KMS-11 (cell line): ENCODE measurements around the gene CEP295NL.
"Not testable (repeated sequence)": the region's sequence is repeated elsewhere in the genome, so short reads cannot be mapped to it uniquely, and the experiment has no call there.

Experiments used
- H2AFZ ChIP-seq: fragments of 200-600 bp; sonication (generic); 2 replicates; pipeline ENCODE4 v1.6.1; 2016; ENCODE audit warnings: antibody characterized with exemption, mixed run types, low read depth
- H3K27ac ChIP-seq: fragments of 200-600 bp; sonication (generic); 2 replicates; pipeline ENCODE4 v1.6.1; 2016; ENCODE audit warnings: mild to moderate bottlenecking, mixed run types
- H3K27me3 ChIP-seq: fragments of 200-600 bp; sonication (generic); 2 replicates; pipeline ENCODE4 v1.6.1; 2017; ENCODE audit warnings: mild to moderate bottlenecking, low read depth, mixed run types, moderate library complexity; ENCODE audit not compliant: insufficient read depth
- H3K36me3 ChIP-seq: fragments of 200-600 bp; sonication (generic); 2 replicates; pipeline ENCODE4 v1.6.1; 2017; ENCODE audit warnings: mild to moderate bottlenecking, mixed run types; ENCODE audit not compliant: insufficient read depth
- H3K4me1 ChIP-seq: fragments of 200-600 bp; sonication (generic); 2 replicates; pipeline ENCODE4 v1.6.1; 2016; ENCODE audit warnings: mild to moderate bottlenecking, low read depth, mixed run types; ENCODE audit not compliant: poor library complexity, severe bottlenecking
- H3K4me2 ChIP-seq: fragments of 200-600 bp; sonication (generic); 2 replicates; pipeline ENCODE4 v1.7.0; 2016; ENCODE audit warnings: mild to moderate bottlenecking, mixed run types
- H3K4me3 ChIP-seq: fragments of 200-600 bp; sonication (generic); IDR thresholded peaks from 2 replicates; pipeline ENCODE4 v1.6.1; 2017; ENCODE audit warnings: low read depth, low read length, mixed read lengths; ENCODE audit not compliant: insufficient read depth
- H3K79me2 ChIP-seq: fragments of 200-600 bp; sonication (generic); 2 replicates; pipeline ENCODE4 v1.6.1; 2016; ENCODE audit warnings: low read depth, mixed run types; ENCODE audit not compliant: insufficient read depth
- H3K9ac ChIP-seq: fragments of 200-600 bp; sonication (generic); 2 replicates; pipeline ENCODE4 v1.6.1; 2016; ENCODE audit warnings: mild to moderate bottlenecking, mixed run types
- H4K20me1 ChIP-seq: fragments of 200-600 bp; sonication (generic); 2 replicates; pipeline ENCODE4 v1.6.1; 2016; ENCODE audit warnings: mild to moderate bottlenecking, mixed run types; ENCODE audit not compliant: insufficient read depth
- CTCF ChIP-seq: fragments of 200-600 bp; sonication (generic); conservative IDR thresholded peaks from 2 replicates; pipeline ENCODE4 v1.6.1; 2017; ENCODE audit warnings: low read depth, mild to moderate bottlenecking, antibody characterized with exemption, low read length, moderate library complexity, mixed read lengths

CEP295NL gene

DNA sequence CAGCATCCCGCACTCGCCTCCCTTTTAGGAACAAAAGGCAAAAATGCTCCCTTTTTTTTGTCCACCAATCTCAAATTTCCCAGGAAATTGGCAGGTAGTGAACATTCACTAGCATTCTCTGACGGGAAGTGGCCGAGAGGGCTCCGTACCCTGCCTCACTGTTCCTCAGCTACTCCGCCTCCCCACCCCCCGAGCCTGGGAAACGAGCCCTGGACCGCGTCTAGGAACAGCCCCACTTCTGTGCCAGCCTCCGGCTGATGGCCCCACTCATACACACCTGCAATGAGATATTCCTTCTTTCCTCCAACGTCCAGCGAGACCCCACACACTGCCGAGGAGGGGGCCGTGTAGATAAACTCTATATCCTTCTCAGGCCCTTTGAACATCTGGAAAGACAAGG is 32.4 kb downstream of the CEP295NL start:
- Histone ChIP-seq H3K36me3 (peaks cover 5% of the 10 kb centered on the region; the same call in 1 of the 2 replicates), H3K79me2 (no peaks in the 10 kb centered on the region), H3K4me3 (no peak overlapping the region), H3K27ac (no peak overlapping the region), H4K20me1 (no peaks in the 10 kb centered on the region), H3K4me2 (no peak overlapping the region), H2AFZ (no peak overlapping the region), H3K4me1 (peaks cover 8% of the 10 kb centered on the region), H3K9ac (no peak overlapping the region), H3K27me3 (no peaks in the 10 kb centered on the region)
- no peak for TF ChIP-seq CTCF

GRCh38 chr17:78868391-78868790 is 34.6 kb downstream of the CEP295NL start:
- H4K20me1 ChIP-seq = no peaks in the 10 kb centered on the region
- no peak overlapping the region for H3K27ac ChIP-seq
- peaks cover 11% of the 10 kb centered on the region for H3K4me1 ChIP-seq
- H3K4me3 ChIP-seq = no peak overlapping the region
- H3K27me3 ChIP-seq = no peaks in the 10 kb centered on the region
- H3K4me2 ChIP-seq = no peak overlapping the region
- peaks cover 5% of the 10 kb centered on the region; the same call in 1 of the 2 replicates for H3K36me3 ChIP-seq
- no peak overlapping the region for H3K9ac ChIP-seq
- TF ChIP-seq CTCF = no peak
- H3K79me2 ChIP-seq = no peaks in the 10 kb centered on the region
- no peak overlapping the region for H2AFZ ChIP-seq

- not testable (repeated sequence) for H3K79me2 ChIP-seq, H3K4me2 ChIP-seq, H4K20me1 ChIP-seq, H3K9ac ChIP-seq, H3K4me3 ChIP-seq, H3K27me3 ChIP-seq, H3K36me3 ChIP-seq, H2AFZ ChIP-seq, H3K27ac ChIP-seq
- peaks cover 11% of the 10 kb centered on the region for H3K4me1 ChIP-seq
Measured at GRCh38 chr17:78867046-78867445, 36.0 kb downstream of the CEP295NL start.

DNA sequence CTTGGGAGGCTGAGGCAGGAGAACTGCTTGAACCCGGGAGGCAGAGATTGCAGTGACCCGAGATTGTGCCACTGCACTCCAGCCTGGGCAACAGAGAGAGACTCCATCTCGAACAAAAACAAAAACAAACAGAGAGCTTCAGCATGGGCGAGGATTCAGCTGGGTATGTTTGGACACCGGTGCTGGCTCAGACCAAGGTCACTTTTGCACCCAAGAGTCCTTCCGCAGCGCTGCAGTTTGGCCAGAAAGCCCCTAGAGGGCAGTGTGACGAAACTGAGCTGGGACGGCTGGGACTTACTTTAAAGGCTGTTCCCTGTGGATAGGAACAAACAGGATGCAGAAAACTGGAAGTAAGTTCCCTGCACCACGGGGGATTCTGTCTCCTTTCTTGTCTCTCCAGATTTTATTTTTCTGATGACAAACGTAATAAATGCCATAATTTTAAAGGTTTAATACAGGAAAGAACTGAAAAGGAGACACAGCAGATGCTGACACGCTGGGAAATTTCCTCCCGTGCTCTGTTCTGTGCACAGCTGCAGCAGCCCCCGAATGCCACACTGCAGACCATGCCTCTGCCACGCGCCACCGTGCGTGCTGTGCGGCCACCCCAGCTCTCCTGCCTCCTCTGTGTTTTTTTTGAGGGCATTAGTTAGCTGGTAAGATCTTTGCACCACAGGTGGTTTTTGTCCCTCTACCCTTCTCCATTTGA is 37.2 kb downstream of the CEP295NL start:
- TF ChIP-seq CTCF = peak; percentile 90
- Histone ChIP-seq H3K9ac (no peak overlapping the region), H3K27ac (no peak overlapping the region), H3K4me3 (no peak overlapping the region), H3K79me2 (no peaks in the 10 kb centered on the region), H3K27me3 (no peaks in the 10 kb centered on the region), H2AFZ (no peak overlapping the region), H3K36me3 (peaks cover 5% of the 10 kb centered on the region; the same call in 1 of the 2 replicates), H4K20me1 (no peaks in the 10 kb centered on the region), H3K4me2 (no peak overlapping the region), H3K4me1 (peaks cover 11% of the 10 kb centered on the region)

GRCh38 chr17:78864117-78864516 is 38.9 kb downstream of the CEP295NL start:
- Histone ChIP-seq H3K36me3 (no peaks in the 10 kb centered on the region), H3K27ac (no peak overlapping the region), H3K79me2 (no peaks in the 10 kb centered on the region), H3K4me2 (no peak overlapping the region), H3K4me3 (no peak overlapping the region), H3K27me3 (no peaks in the 10 kb centered on the region), H4K20me1 (no peaks in the 10 kb centered on the region), H2AFZ (no peak overlapping the region), H3K9ac (no peak overlapping the region), H3K4me1 (peaks cover 11% of the 10 kb centered on the region)
- TF ChIP-seq CTCF = no peak
